Measurements from ENCODE around the gene CHCHD10. TPM values are rescaled to one million over a fixed set of nuclear protein-coding genes. Genes with fewer than 3 reads are reported as not detected.

Gene CHCHD10
- total RNA-seq, 6 experiments from 2014 or later, result 133 to 416 (median 252) TPM

- WGBS (ENCODE audit: insufficient coverage, low coverage, low lambda C conversion rate, missing lambda C conversion rate), result 80% methylated on average over 1 of the region's 5 CpGs
- Histone ChIP-seq H3K36me3 (no peaks in the 10 kb centered on the region), H3K4me1 (peaks cover 0 to 18% (median 5%) of the 10 kb centered on the region in 4 donors), H3K27ac (no peak overlapping the region), H3K27me3 (no peaks in the 10 kb centered on the region), H3K4me3 (no peak overlapping the region), H3K9me3 (no peaks in the 10 kb centered on the region)
- TF ChIP-seq POLR2A (IDR thresholded peaks at IDR 0.05), result no peak
- TF ChIP-seq, protein P1, sequence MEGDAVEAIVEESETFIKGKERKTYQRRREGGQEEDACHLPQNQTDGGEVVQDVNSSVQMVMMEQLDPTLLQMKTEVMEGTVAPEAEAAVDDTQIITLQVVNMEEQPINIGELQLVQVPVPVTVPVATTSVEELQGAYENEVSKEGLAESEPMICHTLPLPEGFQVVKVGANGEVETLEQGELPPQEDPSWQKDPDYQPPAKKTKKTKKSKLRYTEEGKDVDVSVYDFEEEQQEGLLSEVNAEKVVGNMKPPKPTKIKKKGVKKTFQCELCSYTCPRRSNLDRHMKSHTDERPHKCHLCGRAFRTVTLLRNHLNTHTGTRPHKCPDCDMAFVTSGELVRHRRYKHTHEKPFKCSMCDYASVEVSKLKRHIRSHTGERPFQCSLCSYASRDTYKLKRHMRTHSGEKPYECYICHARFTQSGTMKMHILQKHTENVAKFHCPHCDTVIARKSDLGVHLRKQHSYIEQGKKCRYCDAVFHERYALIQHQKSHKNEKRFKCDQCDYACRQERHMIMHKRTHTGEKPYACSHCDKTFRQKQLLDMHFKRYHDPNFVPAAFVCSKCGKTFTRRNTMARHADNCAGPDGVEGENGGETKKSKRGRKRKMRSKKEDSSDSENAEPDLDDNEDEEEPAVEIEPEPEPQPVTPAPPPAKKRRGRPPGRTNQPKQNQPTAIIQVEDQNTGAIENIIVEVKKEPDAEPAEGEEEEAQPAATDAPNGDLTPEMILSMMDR (IDR thresholded peaks at IDR 0.05), result no peak
- intact Hi-C loops (cut with DNase I), result loop anchor here (5.0 kb wide), 2 partner anchors 63 to 68 kb away; no protein-coding TSS in a partner anchor
- DNase-seq (no peak), ATAC-seq (no peak)
Measured at GRCh38 chr22:23779731-23780130, 12.0 kb upstream of the CHCHD10 start.

DNA sequence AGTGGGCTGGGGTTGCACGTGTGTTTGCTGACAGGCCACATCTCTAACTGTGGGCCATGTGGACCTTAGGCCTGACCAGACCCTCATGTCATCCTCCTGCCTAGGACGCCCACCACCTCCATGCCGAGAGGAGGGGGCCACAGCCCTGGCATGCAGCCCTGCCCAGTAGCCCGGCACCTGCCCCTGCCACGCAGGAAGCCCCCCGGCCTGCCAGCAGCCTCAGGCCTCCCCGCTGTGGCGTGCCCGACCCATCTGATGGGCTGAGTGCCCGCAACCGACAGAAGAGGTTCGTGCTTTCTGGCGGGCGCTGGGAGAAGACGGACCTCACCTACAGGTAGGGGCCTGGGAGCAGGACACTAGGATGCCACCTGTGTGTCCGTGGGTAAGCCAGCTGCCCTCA, 11.3 kb upstream of the CHCHD10 start:
- Histone ChIP-seq H3K4me3 (no peak overlapping the region), H3K36me3 (no peaks in the 10 kb centered on the region), H3K9me3 (no peaks in the 10 kb centered on the region), H3K27ac (no peak overlapping the region), H3K27me3 (no peaks in the 10 kb centered on the region), H3K4me1 (peaks cover 0 to 15% (median 6%) of the 10 kb centered on the region in 4 donors)
- no CpG with 5 or more reads among the region's 16 CpGs for WGBS (ENCODE audit: insufficient coverage, low coverage, low lambda C conversion rate, missing lambda C conversion rate)
- TF ChIP-seq, protein P1 (IDR thresholded peaks at IDR 0.05), result no peak
- TF ChIP-seq POLR2A (IDR thresholded peaks at IDR 0.05), result no peak
- DNase-seq (no peak), ATAC-seq (no peak)
- intact Hi-C loops (cut with DNase I), result loop anchor here (5.0 kb wide), 2 partner anchors 63 to 68 kb away; no protein-coding TSS in a partner anchor

- Histone ChIP-seq H3K4me3 (no peak overlapping the region), H3K9me3 (no peaks in the 10 kb centered on the region), H3K36me3 (no peaks in the 10 kb centered on the region), H3K27ac (no peak overlapping the region), H3K27me3 (no peaks in the 10 kb centered on the region), H3K4me1 (peaks cover 0 to 13% (median 3%) of the 10 kb centered on the region in 4 donors)
- no peak for TF ChIP-seq POLR2A (IDR thresholded peaks at IDR 0.05)
- TF ChIP-seq, protein P1 (IDR thresholded peaks at IDR 0.05), result no peak
- intact Hi-C loops (cut with DNase I), result loop anchor here (5.0 kb wide), 2 partner anchors 64 to 69 kb away; no protein-coding TSS in a partner anchor
- peak; percentile 3 to 63 (median 52) for ATAC-seq
- 0% methylated on average over 1 of the region's 3 CpGs for WGBS (ENCODE audit: insufficient coverage, low coverage, low lambda C conversion rate, missing lambda C conversion rate)
- DNase-seq, result no peak
Measured at GRCh38 chr22:23778577-23778900, 10.8 kb upstream of the CHCHD10 start.

DNA sequence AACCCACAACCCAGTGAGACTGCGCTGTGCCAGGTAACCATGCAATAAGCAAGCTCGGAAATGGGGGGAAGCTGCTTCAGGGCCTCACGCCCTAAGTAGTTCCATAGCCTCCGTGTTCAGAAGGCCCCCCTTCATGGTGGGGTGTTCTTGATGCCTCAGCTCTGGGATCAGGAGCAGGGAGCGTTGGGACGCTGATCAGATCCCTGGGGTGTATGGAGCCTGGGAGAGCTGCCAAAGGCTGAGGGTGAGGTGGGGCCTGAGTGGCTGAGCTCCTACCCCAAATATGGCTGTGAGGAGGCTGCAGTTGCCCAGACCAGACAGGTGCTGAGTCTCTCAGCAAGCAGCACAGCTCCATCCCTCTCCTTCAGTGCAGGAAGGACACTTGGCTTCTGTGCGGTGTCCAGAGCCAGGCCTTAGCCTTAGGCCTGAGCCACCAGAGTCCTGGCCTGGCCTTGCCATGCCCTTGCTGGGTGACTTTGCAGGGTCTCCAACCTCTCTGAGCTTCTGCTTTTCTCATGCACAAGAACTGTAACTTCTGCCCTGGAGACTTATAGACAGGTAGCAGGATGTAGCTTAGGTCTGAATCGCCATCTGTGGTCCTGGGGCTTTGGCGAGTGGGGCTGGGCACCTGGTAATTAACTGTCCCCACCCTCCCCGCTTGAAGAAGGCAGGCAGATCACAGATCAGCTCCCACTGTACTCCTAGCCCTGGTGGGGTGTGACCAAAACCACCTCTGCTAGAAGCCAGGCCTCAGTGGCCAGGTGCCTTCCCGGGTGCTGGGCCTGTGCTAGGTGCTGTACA, 10.2 kb upstream of the CHCHD10 start:
- H3K4me3 ChIP-seq, result no peak overlapping the region
- DNase-seq (no peak), ATAC-seq (no peak)
- 83% methylated on average over 6 of the region's 11 CpGs for whole genome bisulfite sequencing (ENCODE audit: insufficient coverage, low coverage, low lambda C conversion rate, missing lambda C conversion rate)
- H3K27me3 ChIP-seq, result no peaks in the 10 kb centered on the region
- no peaks in the 10 kb centered on the region for H3K9me3 ChIP-seq
- intact Hi-C loops (cut with DNase I), result loop anchor here (5.0 kb wide), 2 partner anchors 64 to 69 kb away; no protein-coding TSS in a partner anchor
- no peak overlapping the region for H3K27ac ChIP-seq
- no peaks in the 10 kb centered on the region for H3K36me3 ChIP-seq
- TF ChIP-seq, protein P1 (IDR thresholded peaks at IDR 0.05), result no peak
- H3K4me1 ChIP-seq, result peaks cover 0 to 9% (median under 1%) of the 10 kb centered on the region in 4 donors

Data from right lobe of liver (tissue), 6 donors.